Sigmoid colon (tissue), 4 donors: ENCODE results near the gene LEKR1.
"Not testable (repeated sequence)": the region's sequence is repeated elsewhere in the genome, so short reads cannot be mapped to it uniquely, and the experiment has no call there.

Experiments used
- EP300 ChIP-seq, 4 donors: sonication (generic); formaldehyde crosslinking; IDR thresholded peaks; one replicate each; pipeline ENCODE4 v1.6.1; 2017; ENCODE audit warnings: antibody characterized with exemption in 4 of 4
- POLR2A ChIP-seq, 2 donors: fragments of 450-650 bp; IDR thresholded peaks; one replicate each; pipeline ENCODE4 v1.6.1; 2016; ENCODE audit warnings: antibody characterized with exemption in 2 of 2, mild to moderate bottlenecking in 2 of 2, moderate library complexity in 2 of 2
- POLR2AphosphoS5 ChIP-seq, 4 donors: sonication (generic); formaldehyde crosslinking; IDR thresholded peaks; one replicate each; pipeline ENCODE4 v1.6.1; 2017; ENCODE audit warnings: antibody characterized with exemption in 4 of 4
- TF ChIP-seq, protein P1 (sequence below), 4 experiments: fragments of 450-650 bp in 3 of 4; fragments of 200-600 bp in 1 of 4; IDR thresholded peaks; one replicate each; pipeline ENCODE4 v1.5.1; 2016 to 2019; ENCODE audit warnings: antibody characterized with exemption in 4 of 4, mild to moderate bottlenecking in 3 of 4, moderate library complexity in 2 of 4

DNA sequence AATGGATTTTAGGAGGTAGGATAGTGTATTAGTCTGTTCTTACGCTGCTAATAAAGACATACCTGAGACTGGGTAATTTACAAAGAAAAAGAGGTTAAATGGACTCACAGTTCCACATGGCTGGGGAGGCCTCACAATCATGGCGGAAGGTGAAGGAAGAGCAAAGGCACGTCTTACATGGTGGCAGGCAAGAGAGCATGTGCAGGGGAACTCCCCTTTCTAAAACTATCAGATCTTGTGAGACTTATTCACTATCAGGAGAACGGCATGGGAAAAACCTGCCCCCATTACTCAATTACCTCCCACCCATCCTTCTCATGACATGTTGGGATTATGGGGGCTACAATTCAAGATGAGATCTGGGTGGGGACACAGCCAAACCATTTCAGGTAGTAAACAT lies 25.9 kb upstream of the LEKR1 start:
- TF ChIP-seq, protein P1, sequence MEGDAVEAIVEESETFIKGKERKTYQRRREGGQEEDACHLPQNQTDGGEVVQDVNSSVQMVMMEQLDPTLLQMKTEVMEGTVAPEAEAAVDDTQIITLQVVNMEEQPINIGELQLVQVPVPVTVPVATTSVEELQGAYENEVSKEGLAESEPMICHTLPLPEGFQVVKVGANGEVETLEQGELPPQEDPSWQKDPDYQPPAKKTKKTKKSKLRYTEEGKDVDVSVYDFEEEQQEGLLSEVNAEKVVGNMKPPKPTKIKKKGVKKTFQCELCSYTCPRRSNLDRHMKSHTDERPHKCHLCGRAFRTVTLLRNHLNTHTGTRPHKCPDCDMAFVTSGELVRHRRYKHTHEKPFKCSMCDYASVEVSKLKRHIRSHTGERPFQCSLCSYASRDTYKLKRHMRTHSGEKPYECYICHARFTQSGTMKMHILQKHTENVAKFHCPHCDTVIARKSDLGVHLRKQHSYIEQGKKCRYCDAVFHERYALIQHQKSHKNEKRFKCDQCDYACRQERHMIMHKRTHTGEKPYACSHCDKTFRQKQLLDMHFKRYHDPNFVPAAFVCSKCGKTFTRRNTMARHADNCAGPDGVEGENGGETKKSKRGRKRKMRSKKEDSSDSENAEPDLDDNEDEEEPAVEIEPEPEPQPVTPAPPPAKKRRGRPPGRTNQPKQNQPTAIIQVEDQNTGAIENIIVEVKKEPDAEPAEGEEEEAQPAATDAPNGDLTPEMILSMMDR (IDR thresholded peaks at IDR 0.05): not testable (repeated sequence)
- not testable (repeated sequence) for TF ChIP-seq EP300, POLR2A, POLR2AphosphoS5 (IDR thresholded peaks at IDR 0.05)
